ENCODE results near the gene ARHGEF4. TPM values are rescaled to one million over a fixed set of nuclear protein-coding genes. Genes with fewer than 3 reads are reported as not detected.

Gene ARHGEF4
- total RNA-seq, 4 donors from 2014 or later = 108 to 378 (median 134) TPM

- 88% methylated on average over 2 of the region's 2 CpGs for WGBS
Observed at GRCh38 chr2:130922417-130922816, 85.7 kb downstream of the ARHGEF4 start.

GRCh38 chr2:130928385-130928784, 91.7 kb downstream of the ARHGEF4 start:
- no peak overlapping the region for H3K27ac ChIP-seq
- no peak overlapping the region for H3K4me3 ChIP-seq
- 69% methylated on average over 4 of the region's 4 CpGs for WGBS
- H3K36me3 ChIP-seq = peaks cover 10% of the 10 kb centered on the region
- no peak for DNase-seq (ENCODE audit: low spot score in 2 of 2)
- H3K9me3 ChIP-seq = no peaks in the 10 kb centered on the region
- no peaks in the 10 kb centered on the region for H3K27me3 ChIP-seq
- no peaks in the 10 kb centered on the region for H3K4me1 ChIP-seq
- no peak for TF ChIP-seq CTCF (IDR thresholded peaks at IDR 0.05)
- TF ChIP-seq POLR2AphosphoS5 (IDR thresholded peaks at IDR 0.05) = no peak
- no peak for TF ChIP-seq POLR2A (IDR thresholded peaks at IDR 0.05)
- TF ChIP-seq EP300 (IDR thresholded peaks at IDR 0.05) = no peak

More at GRCh38 chr2:130922417-130922816, 85.7 kb downstream of the ARHGEF4 start:
- DNase-seq (ENCODE audit: low spot score in 2 of 2) = no peak
- no peak overlapping the region for H3K4me3 ChIP-seq
- H3K27ac ChIP-seq = no peak overlapping the region
- H3K9me3 ChIP-seq = no peaks in the 10 kb centered on the region
- H3K4me1 ChIP-seq = peaks cover under 1% of the 10 kb centered on the region
- no peak for TF ChIP-seq EP300 (IDR thresholded peaks at IDR 0.05)
- no peak for TF ChIP-seq POLR2A (IDR thresholded peaks at IDR 0.05)
- no peak for TF ChIP-seq CTCF (IDR thresholded peaks at IDR 0.05)
- TF ChIP-seq POLR2AphosphoS5 (IDR thresholded peaks at IDR 0.05) = no peak
- no peaks in the 10 kb centered on the region for H3K36me3 ChIP-seq
- H3K27me3 ChIP-seq = no peaks in the 10 kb centered on the region

GRCh38 chr2:130930740-130931659, 94.3 kb downstream of the ARHGEF4 start:
- peaks cover 15% of the 10 kb centered on the region for H3K36me3 ChIP-seq
- no peak for DNase-seq (ENCODE audit: low spot score in 2 of 2)

GRCh38 chr2:130933501-130933900, 96.8 kb downstream of the ARHGEF4 start:
- Histone ChIP-seq H3K4me3 (no peak overlapping the region), H3K9me3 (peaks cover 3% of the 10 kb centered on the region), H3K27me3 (no peaks in the 10 kb centered on the region), H3K27ac (no peak overlapping the region), H3K4me1 (no peaks in the 10 kb centered on the region), H3K36me3 (peaks cover 18% of the 10 kb centered on the region)
- TF ChIP-seq POLR2A (IDR thresholded peaks at IDR 0.05) = no peak
- no peak for TF ChIP-seq POLR2AphosphoS5 (IDR thresholded peaks at IDR 0.05)
- TF ChIP-seq EP300 (IDR thresholded peaks at IDR 0.05) = no peak
- no peak for TF ChIP-seq CTCF (IDR thresholded peaks at IDR 0.05)
- WGBS = 57% methylated on average over 2 of the region's 2 CpGs
- DNase-seq (ENCODE audit: low spot score in 2 of 2) = no peak

More at GRCh38 chr2:130930740-130931659, 94.3 kb downstream of the ARHGEF4 start:
- no peak overlapping the region for H3K4me3 ChIP-seq
- TF ChIP-seq CTCF (IDR thresholded peaks at IDR 0.05) (no peak), EP300 (IDR thresholded peaks at IDR 0.05) (no peak), POLR2A (IDR thresholded peaks at IDR 0.05) (no peak), POLR2AphosphoS5 (IDR thresholded peaks at IDR 0.05) (no peak)
- no peaks in the 10 kb centered on the region for H3K27me3 ChIP-seq
- H3K4me1 ChIP-seq = no peaks in the 10 kb centered on the region
- no peak overlapping the region for H3K27ac ChIP-seq
- H3K9me3 ChIP-seq = peaks cover 3% of the 10 kb centered on the region
- WGBS = 91% methylated on average over 12 of the region's 12 CpGs

GRCh38 chr2:130936451-130936850, 99.7 kb downstream of the ARHGEF4 start:
- H3K4me1 ChIP-seq = no peaks in the 10 kb centered on the region
- H3K27me3 ChIP-seq = no peaks in the 10 kb centered on the region
- no peak overlapping the region for H3K4me3 ChIP-seq
- DNase-seq (ENCODE audit: low spot score in 2 of 2) = no peak
- peaks cover 12% of the 10 kb centered on the region for H3K36me3 ChIP-seq
- no peak overlapping the region for H3K27ac ChIP-seq
- no peak for TF ChIP-seq CTCF (IDR thresholded peaks at IDR 0.05)
- TF ChIP-seq EP300 (IDR thresholded peaks at IDR 0.05) = no peak
- no peak for TF ChIP-seq POLR2AphosphoS5 (IDR thresholded peaks at IDR 0.05)
- no peak for TF ChIP-seq POLR2A (IDR thresholded peaks at IDR 0.05)
- peaks cover 3% of the 10 kb centered on the region for H3K9me3 ChIP-seq

Measured in suprapubic skin (tissue), 4 donors.